ENCODE data around the gene GJC2.

The GJC2 gene

GRCh38 chr1:228149406-228150119 lies at the start of gene GJC2:
GJC2 (plus strand) TSS chr1:228149930; CDS start chr1:228157759, 7,829 bp downstream.
- DNase-seq = peak in 8 of 10 donors; percentile 53 to 95 (median 63)

GRCh38 chr1:228100822-228101613 lies 48.7 kb upstream of the GJC2 start:
- peak in 2 of 10 donors; percentile 77 to 80 for DNase-seq
- intact Hi-C loops (cut with DNase I) = no loop called here

More at GRCh38 chr1:228149406-228150119, at the start of gene GJC2:
- intact Hi-C loops (cut with DNase I) = loop anchor here (10.0 kb wide), 1 partner anchor 255 kb away; the partner anchor contains the start of gene TRIM11

DNA sequence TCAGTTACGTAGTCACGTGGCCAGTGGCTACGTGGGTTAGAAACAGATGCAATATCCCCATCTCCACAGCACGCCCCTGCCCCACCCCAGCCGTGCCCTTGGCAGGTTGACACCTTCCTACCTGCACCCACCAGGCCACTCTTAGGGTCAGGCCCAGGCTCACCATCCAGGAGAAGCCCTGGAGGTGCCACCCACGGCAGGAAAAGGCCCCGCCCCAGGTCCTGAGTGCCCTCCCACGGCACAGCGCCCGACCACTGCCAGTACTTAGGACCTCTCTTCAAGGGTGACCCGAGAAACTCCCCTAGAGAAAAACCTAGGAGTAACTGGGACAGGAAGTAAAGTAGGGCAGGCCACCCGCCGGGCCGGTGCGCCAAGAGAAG lies 48.1 kb upstream of the GJC2 start:
- intact Hi-C loops (cut with DNase I) = no loop called here
- no peak for DNase-seq

GRCh38 chr1:228101994-228102790 lies 47.5 kb upstream of the GJC2 start:
- intact Hi-C loops (cut with DNase I) = loop anchor here (2.0 kb wide), 1 partner anchor 19 kb away; the partner anchor contains the start of gene ARF1
- DNase-seq = peak in 2 of 10 donors; percentile 80 to 88

DNA sequence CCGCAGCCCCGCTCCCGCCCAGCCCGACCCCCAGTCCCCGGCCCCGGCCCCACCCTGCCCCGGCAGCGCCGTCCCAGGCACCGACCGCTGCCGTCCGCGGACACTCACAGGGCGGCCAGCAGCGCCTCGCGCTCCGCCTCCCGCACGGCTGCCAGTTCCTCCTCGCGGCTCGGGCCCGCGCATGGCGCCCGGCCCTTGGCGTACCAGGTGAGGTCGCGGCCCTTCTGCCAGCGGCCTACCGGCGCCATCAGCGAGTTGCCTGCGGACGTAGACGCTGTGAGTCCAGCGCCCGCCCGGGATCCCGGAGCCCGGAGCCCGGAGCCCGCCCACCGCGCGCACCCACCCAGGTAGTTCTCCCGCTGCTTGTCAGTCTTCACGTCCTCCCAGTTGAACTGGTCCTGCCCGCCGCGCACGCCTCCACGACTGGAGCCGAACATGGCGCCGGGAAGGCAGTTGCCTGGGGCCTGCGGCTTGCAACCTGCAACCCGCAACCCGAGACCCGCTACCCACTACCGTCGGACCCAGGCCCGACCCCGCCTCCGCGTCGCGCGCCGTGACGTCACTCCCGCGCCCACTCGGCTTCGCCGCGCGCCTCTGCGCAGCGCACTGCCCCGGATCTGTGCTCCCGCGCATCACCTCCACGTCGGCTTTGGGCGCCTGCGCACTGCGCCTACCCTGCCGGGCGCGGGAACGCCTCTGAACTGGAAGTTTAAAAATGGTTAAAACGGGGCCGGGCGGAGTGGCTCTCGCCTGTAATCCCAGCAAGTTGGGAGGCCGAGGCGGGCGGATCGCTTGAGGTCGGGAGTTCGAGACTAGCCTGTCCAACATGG lies 46.7 kb upstream of the GJC2 start, which contains the start of gene C1orf35:
Gene C1orf35, minus strand, starts transcription at position 535 of the 830 bp plus-strand sequence. Its CDS starts 98 bp downstream, at position 437.
- peak; percentile 81 to 98 (median 89) for DNase-seq
- intact Hi-C loops (cut with DNase I) = loop anchor here (2.0 kb wide), 1 partner anchor 20 kb away; the partner anchor contains the start of gene ARF1

DNA sequence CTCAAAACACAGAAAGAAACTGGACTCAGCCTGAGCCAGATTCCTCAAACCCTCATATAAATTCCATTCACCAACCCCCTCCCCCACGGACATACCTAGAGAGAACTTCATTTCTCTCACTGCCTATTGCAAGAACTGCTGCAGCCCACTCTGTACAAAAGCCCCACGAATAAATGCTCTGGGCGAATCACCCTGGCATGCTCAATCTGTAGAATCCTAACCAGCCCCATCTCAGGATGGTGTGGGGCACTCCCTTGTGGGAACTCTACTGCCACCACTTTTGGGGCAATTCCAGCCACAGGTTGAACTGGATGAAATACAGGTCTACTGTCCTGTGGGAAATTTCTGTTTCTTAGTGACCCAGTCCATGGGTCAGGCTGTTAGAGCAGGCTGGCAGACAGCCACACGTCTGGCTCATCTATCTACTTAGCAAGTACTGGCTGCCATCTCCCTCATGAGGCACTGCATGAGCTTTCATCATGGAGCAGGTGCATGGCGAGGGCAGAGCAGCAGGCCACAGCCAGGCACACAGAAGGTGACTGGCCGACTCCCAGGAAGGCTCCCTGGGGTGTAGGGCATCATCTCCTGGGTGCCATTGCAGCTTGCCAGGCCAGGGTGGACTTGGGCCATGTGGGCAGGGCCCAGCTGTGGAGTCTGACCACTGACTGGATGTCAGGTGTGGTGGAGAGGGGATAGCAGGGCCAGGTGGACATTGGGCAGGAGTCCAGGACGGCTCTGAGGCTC lies 45.0 kb upstream of the GJC2 start:
- peak in 2 of 10 donors; percentile 65 to 84 for DNase-seq
- intact Hi-C loops (cut with DNase I) = no loop called here

DNA sequence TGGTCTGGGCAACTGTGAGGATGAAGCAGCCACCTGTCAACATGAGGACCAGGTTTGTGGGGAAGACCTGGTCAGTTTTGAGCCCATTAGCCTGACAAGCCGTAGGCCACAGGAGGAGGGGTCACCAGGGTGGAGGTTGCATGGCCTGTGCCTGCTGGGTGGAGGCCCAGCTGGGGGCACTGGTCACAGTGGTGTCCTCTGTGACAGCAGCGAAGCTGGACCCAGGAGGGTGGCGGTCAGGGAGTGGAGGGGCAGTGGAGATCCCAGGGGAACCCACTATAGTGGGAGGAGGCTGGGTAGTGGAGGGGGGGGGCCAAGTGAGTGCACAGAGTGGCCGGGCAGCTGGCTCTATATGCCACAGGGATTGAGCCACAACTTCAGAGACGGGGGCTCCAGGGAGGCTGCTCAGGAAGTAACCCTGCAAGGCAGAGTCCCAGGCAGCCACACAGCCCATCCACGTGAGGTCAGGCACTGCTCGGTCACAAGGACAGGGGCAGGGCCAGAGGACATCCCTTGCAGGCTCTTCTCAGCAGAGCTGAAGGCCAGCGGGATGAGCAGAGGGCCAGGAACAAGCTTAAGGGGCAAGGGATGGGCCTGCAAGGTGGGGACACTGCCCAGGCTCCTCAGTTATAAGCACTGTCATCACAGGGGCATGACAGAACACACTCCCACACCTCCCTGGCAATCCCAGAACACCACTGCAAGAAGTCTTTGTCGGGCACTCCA lies 44.3 kb upstream of the GJC2 start:
- peak in 1 of 10 donors; percentile 73 for DNase-seq
- intact Hi-C loops (cut with DNase I) = no loop called here

DNA sequence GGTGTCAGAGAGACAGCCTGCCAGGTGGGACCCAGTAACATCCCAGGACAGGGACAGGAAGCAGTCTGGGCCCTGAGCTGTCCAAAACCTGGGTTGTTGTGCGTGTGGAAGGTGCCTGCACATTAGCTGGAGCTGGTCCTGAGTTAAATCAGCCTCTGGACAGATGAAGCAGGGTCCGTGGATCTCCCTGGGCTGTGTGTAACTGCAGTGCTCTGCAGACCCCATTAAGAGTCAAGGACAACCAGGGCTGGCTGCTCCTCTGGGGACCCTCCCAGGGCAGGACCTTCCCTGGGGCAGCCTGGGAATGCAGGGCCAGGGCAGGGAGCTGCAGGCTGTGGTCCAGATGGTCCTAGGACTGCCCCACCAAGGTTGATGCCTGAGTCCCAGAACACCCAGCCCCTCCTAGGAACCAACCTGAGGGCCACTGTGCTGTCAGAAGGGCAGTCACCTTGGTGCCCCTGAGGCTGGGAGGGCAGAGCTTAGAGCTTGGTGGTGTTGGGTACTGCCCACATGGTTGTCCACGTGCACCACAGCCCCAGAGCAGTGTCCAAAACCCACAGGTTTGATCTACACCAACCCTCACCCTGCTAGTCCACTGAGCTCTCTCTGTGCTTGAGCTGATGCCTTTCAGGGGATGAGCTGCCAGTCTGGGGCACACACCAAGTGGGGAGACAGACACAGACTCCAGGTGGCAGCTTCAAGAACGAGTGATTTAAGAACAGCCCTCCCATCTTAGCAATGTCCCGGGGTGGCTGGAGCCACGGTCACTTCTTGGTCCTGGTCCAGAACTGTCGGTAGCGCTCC lies 43.5 kb upstream of the GJC2 start:
- DNase-seq = peak in 1 of 10 donors; percentile 73
- intact Hi-C loops (cut with DNase I) = no loop called here

GRCh38 chr1:228106800-228107054 lies 43.0 kb upstream of the GJC2 start:
- intact Hi-C loops (cut with DNase I) = no loop called here
- no peak for DNase-seq

- intact Hi-C loops (cut with DNase I) = loop anchor here (2.0 kb wide), 1 partner anchor 59 kb away; no protein-coding TSS in a partner anchor
- peak in 1 of 10 donors; percentile 73 for DNase-seq
Measured at GRCh38 chr1:228107636-228108035, 42.1 kb upstream of the GJC2 start.

GRCh38 chr1:228108055-228108690 lies 41.6 kb upstream of the GJC2 start:
- intact Hi-C loops (cut with DNase I) = loop anchor here (2.0 kb wide), 1 partner anchor 59 kb away; no protein-coding TSS in a partner anchor
- no peak for DNase-seq

DNA sequence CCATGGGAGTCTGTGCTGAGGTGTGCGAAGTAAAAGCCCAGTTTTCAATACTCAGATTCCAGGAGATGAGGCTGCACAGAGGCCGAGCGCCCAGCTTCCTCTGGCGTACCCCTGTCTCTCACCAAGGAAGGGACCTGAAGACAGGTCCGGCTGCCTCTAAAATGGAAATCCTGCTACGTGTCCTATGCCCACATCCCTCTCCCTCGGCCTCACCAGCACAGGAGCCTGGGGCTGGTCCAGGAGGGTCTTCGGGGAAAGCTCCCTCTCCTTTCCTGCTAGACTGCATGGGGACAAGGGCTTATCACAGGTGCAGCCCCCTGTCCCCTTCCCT lies 41.0 kb upstream of the GJC2 start:
- DNase-seq = no peak
- intact Hi-C loops (cut with DNase I) = loop anchor here (2.0 kb wide), 1 partner anchor 58 kb away; no protein-coding TSS in a partner anchor

DNA sequence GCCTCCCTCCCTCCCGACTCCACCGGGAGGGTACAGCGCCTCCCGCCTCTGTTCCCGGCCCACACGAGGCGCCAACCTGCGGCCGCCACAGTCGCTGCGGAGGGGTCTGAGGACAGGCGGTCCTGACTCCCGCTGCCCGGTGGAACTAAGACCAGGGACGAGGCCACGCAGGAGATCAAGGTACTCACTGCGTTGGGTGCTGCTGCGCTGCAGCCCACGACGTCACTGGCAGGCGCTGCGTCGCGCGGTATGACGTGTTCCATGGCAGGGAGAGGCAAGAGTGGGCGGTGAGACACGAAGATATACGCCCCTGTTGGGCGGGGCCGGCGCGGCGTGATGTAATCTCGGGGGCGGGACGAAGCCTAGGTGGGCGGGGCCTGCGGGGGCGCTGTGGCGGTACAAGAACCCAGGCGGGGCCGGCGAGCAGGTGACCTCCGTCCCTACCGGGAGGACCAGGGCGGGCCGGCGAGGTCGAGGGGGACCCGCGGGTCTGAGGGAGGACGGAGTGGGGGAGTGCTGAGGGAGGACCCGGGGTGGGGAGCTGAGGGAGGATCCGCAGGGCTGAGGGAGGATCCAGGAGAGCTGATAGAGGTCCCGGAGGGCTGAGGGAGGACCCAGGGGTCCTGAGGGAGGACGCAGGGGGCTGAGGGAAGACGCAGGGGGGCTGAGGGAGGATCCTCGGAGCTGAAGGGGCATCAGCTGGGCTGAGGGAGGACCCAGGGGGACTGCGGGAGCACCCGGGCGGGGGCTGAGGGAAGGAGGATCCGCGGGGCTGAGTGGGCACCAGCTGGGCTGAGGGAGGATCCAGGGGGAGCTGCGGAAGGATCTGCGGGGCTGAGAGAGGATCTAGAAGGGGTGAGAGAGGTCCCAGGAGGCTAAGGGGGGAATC lies 40.4 kb upstream of the GJC2 start, which contains the start of gene MRPL55:
Gene MRPL55, minus strand, starts transcription at position 227 of the 889 bp plus-strand sequence. CDS start 1,039 bp downstream, outside the sequence.
- intact Hi-C loops (cut with DNase I) = loop anchor here (2.0 kb wide), 1 partner anchor 57 kb away; no protein-coding TSS in a partner anchor

DNA sequence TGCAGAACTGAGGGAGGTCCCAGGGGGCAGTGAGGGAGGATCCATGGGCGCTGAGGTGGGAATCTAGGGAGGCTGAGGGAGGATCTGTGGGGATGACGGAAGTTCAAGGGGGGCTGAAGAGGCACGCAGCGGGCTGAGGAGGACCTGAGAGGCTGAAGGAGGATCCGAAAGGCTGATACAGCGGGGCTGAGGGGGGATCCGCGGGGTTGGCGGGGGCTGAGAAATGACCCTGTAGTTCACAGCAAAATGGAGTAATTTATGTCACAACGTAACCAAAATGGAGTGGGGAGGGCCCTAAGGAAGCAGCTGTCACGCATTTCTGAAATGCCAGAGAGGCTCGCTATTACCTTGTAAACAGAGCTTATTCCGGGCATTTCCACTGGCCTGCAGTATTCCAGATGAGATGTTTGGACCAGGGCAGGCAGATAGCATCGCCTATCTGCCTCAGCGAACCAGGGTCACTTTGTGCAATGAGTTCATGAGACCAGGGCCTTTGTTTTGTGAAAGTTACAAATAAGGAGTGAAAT lies 39.7 kb upstream of the GJC2 start:
- intact Hi-C loops (cut with DNase I) = loop anchor here (2.0 kb wide), 1 partner anchor 57 kb away; no protein-coding TSS in a partner anchor
- peak in 1 of 10 donors; percentile 84 for DNase-seq

More for the DNA sequence above, 40.4 kb upstream of the GJC2 start, which contains the start of gene MRPL55:
- DNase-seq = peak; percentile 99 to 100 (median 100)

- intact Hi-C loops (cut with DNase I) = no loop called here
Measured at GRCh38 chr1:228110556-228110955, 39.2 kb upstream of the GJC2 start.

More at GRCh38 chr1:228110556-228110955, 39.2 kb upstream of the GJC2 start:
- no peak for DNase-seq
